CD4-positive, alpha-beta T cell treated with Interleukin-10 for 1 hour (primary cell): ENCODE data around the gene DMXL1.
"Not testable (repeated sequence)": the region's sequence is repeated elsewhere in the genome, so short reads cannot be mapped to it uniquely, and the experiment has no call there.

Experiments used
- DNase-seq: peaks from one replicate; pipeline ENCODE4 v3.0.0-alpha.2; 2020

DMXL1 gene

GRCh38 chr5:119071561-119071995 lies 691 bp downstream of the DMXL1 start:
- no peak for DNase-seq

- no peak for DNase-seq
Measured at GRCh38 chr5:119072496-119072895, 1.6 kb downstream of the DMXL1 start.

GRCh38 chr5:119073746-119074337 lies 3.0 kb downstream of the DMXL1 start:
- DNase-seq, result not testable (repeated sequence)

- DNase-seq, result no peak
Measured at GRCh38 chr5:119074419-119074818, 3.5 kb downstream of the DMXL1 start.

GRCh38 chr5:119075269-119075668 lies 4.4 kb downstream of the DMXL1 start:
- peak; percentile 12 for DNase-seq

- DNase-seq, result no peak
Measured at GRCh38 chr5:119076080-119076479, 5.2 kb downstream of the DMXL1 start.

GRCh38 chr5:119077444-119077843 lies 6.6 kb downstream of the DMXL1 start:
- DNase-seq, result no peak

- DNase-seq, result no peak
Measured at GRCh38 chr5:119078071-119078846, 7.4 kb downstream of the DMXL1 start.

- no peak for DNase-seq
Measured at GRCh38 chr5:119078861-119079260, 8.0 kb downstream of the DMXL1 start.

- no peak for DNase-seq
Measured at GRCh38 chr5:119079318-119079921, 8.5 kb downstream of the DMXL1 start.

GRCh38 chr5:119080936-119081335 lies 10.0 kb downstream of the DMXL1 start:
- no peak for DNase-seq

GRCh38 chr5:119082691-119083090 lies 11.8 kb downstream of the DMXL1 start:
- no peak for DNase-seq

GRCh38 chr5:119083679-119084078 lies 12.8 kb downstream of the DMXL1 start:
- DNase-seq, result no peak

- no peak for DNase-seq
Measured at GRCh38 chr5:119088438-119088837, 17.6 kb downstream of the DMXL1 start.

- DNase-seq, result no peak
Measured at GRCh38 chr5:119095611-119096010, 24.7 kb downstream of the DMXL1 start.

- DNase-seq, result no peak
Measured at GRCh38 chr5:119105971-119106370, 35.1 kb downstream of the DMXL1 start.

GRCh38 chr5:119112151-119112550 lies 41.3 kb downstream of the DMXL1 start:
- no peak for DNase-seq

- no peak for DNase-seq
Measured at GRCh38 chr5:119117237-119117636, 46.4 kb downstream of the DMXL1 start.

- no peak for DNase-seq
Measured at GRCh38 chr5:119118000-119118399, 47.1 kb downstream of the DMXL1 start.

GRCh38 chr5:119120893-119121292 lies 50.0 kb downstream of the DMXL1 start:
- DNase-seq, result no peak

GRCh38 chr5:119122474-119122873 lies 51.6 kb downstream of the DMXL1 start:
- not testable (repeated sequence) for DNase-seq

GRCh38 chr5:119123280-119123679 lies 52.4 kb downstream of the DMXL1 start:
- DNase-seq, result no peak

GRCh38 chr5:119129770-119130169 lies 58.9 kb downstream of the DMXL1 start:
- no peak for DNase-seq
